Lung (tissue), 12 donors: ENCODE data around the gene CLECL1. TPM values are rescaled to one million over a fixed set of nuclear protein-coding genes. Genes with fewer than 3 reads are reported as not detected.

Experiments
- ATAC-seq: fragments of 200-7000 bp; cut with Tn5 transposase; one replicate; pipeline ENCODE4 v1.9.1; 2020; ENCODE audit warnings: moderate number of reproducible peaks; ENCODE audit not compliant: insufficient read depth, low FRiP score
- DNase-seq, 3 donors: peaks; one replicate each; pipeline ENCODE4 v3.0.0-alpha.2; 2013 to 2017
- H3K27ac ChIP-seq, 2 donors: one replicate each; pipeline ENCODE4 v1.5.1; 2013; ENCODE audit warnings: mild to moderate bottlenecking in 2 of 2, moderate library complexity in 2 of 2, control low read depth in 1 of 2, inconsistent platforms in 1 of 2, low read depth in 1 of 2, low read length in 1 of 2
- H3K27me3 ChIP-seq, 3 donors: one replicate each; pipeline ENCODE4 v1.5.1; 2013; ENCODE audit warnings: low read length in 2 of 3; ENCODE audit not compliant: control insufficient read depth in 3 of 3, insufficient read depth in 3 of 3
- H3K36me3 ChIP-seq, 4 donors: one replicate each; pipeline ENCODE4 v1.5.1; 2013; ENCODE audit warnings: low read length in 4 of 4, mild to moderate bottlenecking in 1 of 4, moderate library complexity in 1 of 4; ENCODE audit not compliant: control insufficient read depth in 4 of 4, insufficient read depth in 4 of 4
- H3K4me1 ChIP-seq, 5 donors: one replicate each; pipeline ENCODE4 v1.5.1; 2013; ENCODE audit warnings: low read length in 5 of 5, mild to moderate bottlenecking in 2 of 5, moderate library complexity in 1 of 5; ENCODE audit not compliant: control insufficient read depth in 5 of 5, insufficient read depth in 5 of 5
- H3K4me3 ChIP-seq: one replicate; pipeline ENCODE4 v1.5.1; 2013; ENCODE audit warnings: mild to moderate bottlenecking, control low read depth, moderate library complexity
- H3K9ac ChIP-seq, 2 donors: one replicate each; pipeline ENCODE4 v1.5.1; 2013; ENCODE audit warnings: low read length in 2 of 2, control low read depth in 1 of 2; ENCODE audit not compliant: insufficient read depth in 1 of 2
- H3K9me3 ChIP-seq, 4 donors: one replicate each; pipeline ENCODE4 v1.5.1; 2013; ENCODE audit warnings: low read length in 3 of 4, mild to moderate bottlenecking in 1 of 4, moderate library complexity in 1 of 4; ENCODE audit not compliant: control insufficient read depth in 4 of 4, insufficient read depth in 3 of 4
- CTCF ChIP-seq: IDR thresholded peaks from 2 replicates; pipeline ENCODE4 v1.5.1; 2012; ENCODE audit warnings: mild to moderate bottlenecking; ENCODE audit errors: control extremely low read depth, extremely low read depth
- WGBS, 2 donors: extraction: QIAGEN DNeasy Blood & Tissue Kit; methylation state at CpG; one replicate each; pipeline ENCODE4 v1.1.7; 2013; 5-methylcytosine and 5-hydroxymethylcytosine counted together
- polyA plus RNA-seq, 2 donors: library from polyadenylated mRNA; stranded (reverse); fragments of 200-250 nt; gene quantifications; one replicate each; pipeline ENCODE4 v1.2.1, GENCODE V29; 2013
- total RNA-seq, 2 donors: library from RNA; depleted of rRNA in 1 of 2; stranded (reverse); fragments of >200 nt in 1 of 2; gene quantifications; one replicate each; pipeline ENCODE4 v1.2.1, GENCODE V29; 2014 to 2021
- donor health status: control.
- donor health status: control.
- donor health status: Bipolar disorder and iron deficiency.
- donor health status: healthy.
- donor health status: DM: yes; HTN: yes; CAD: no.

CLECL1 gene
- total and polyA plus RNA-seq, 4 donors = 0.72 to 2.1 (median 1.3) TPM

GRCh38 chr12:9673404-9674225 is 59.3 kb downstream of the CLECL1 start:
- Histone ChIP-seq H3K4me1 (peaks cover 0 to 9% (median 0%) of the 10 kb centered on the region in 5 donors), H3K4me3 (no peak overlapping the region), H3K27ac (peak overlapping the region in 1 of 2 donors; percentile 15), H3K9me3 (no peaks in the 10 kb centered on the region), H3K36me3 (peaks cover 0 to 6% (median 3%) of the 10 kb centered on the region in 4 donors), H3K27me3 (no peaks in the 10 kb centered on the region), H3K9ac (no peak overlapping the region)
- 41 to 44% methylated on average over 6 of the region's 6 CpGs for WGBS, 2 donors
- ATAC-seq (peak; percentile 77), DNase-seq (peak; percentile 65 to 84 (median 65))
- TF ChIP-seq CTCF = no peak

Other genes starting within 250 kb of the CLECL1 start
- gene KLRB1, start 125.2 kb downstream of the CLECL1 start, total RNA-seq = 1 to 10 TPM; 1.4 to 3.5 TPM
- 1 to 10 TPM; 1.9 to 2.7 TPM for gene KLRB1, start 125.2 kb downstream of the CLECL1 start, polyA plus RNA-seq
- 10 to 100 TPM; 11.6 to 30.5 TPM for gene CLEC2D, start 63.4 kb downstream of the CLECL1 start, total RNA-seq
- gene CLEC2D, start 63.4 kb downstream of the CLECL1 start, polyA plus RNA-seq = 1 to 10 TPM; 4.4 to 6.4 TPM
- gene CD69, start 27.8 kb upstream of the CLECL1 start, total RNA-seq = 10 to 100 TPM in 1 of 2 donors, 1 to 10 TPM in 1; 5.2 to 17.4 TPM
- gene CD69, start 27.8 kb upstream of the CLECL1 start, polyA plus RNA-seq = 10 to 100 TPM in 1 of 2 donors, 1 to 10 TPM in 1; 3.9 to 14.2 TPM
- 1 to 10 TPM; 1.1 to 2.2 TPM for gene KLRF1, start 94.4 kb upstream of the CLECL1 start, total RNA-seq
- 1 to 10 TPM; 1.4 TPM for gene KLRF1, start 94.4 kb upstream of the CLECL1 start, polyA plus RNA-seq
- gene CLEC2B, start 136.3 kb upstream of the CLECL1 start, total RNA-seq = 10 to 100 TPM; 14.1 to 70.1 TPM
- gene CLEC2B, start 136.3 kb upstream of the CLECL1 start, polyA plus RNA-seq = 10 to 100 TPM; 17.0 to 19.0 TPM
- not detected for gene KLRF2, start 148.4 kb upstream of the CLECL1 start, total RNA-seq
- gene KLRF2, start 148.4 kb upstream of the CLECL1 start, polyA plus RNA-seq = not detected
- gene CLEC2A, start 199.3 kb upstream of the CLECL1 start, total RNA-seq = not detected
- gene CLEC2A, start 199.3 kb upstream of the CLECL1 start, polyA plus RNA-seq = not detected
- gene CLEC12A, start 238.3 kb upstream of the CLECL1 start, total RNA-seq = 10 to 100 TPM; 13.8 to 15.0 TPM
- gene CLEC12A, start 238.3 kb upstream of the CLECL1 start, polyA plus RNA-seq = 10 to 100 TPM; 19.2 to 21.9 TPM